Thoracic aorta (tissue), 2 donors: ENCODE results near the gene GPR153. TPM values are rescaled to one million over a fixed set of nuclear protein-coding genes. Genes with fewer than 3 reads are reported as not detected.

Experiments
- ATAC-seq: fragments of 150-250 bp; one replicate; pipeline ENCODE4 v1.8.0; 2017; ENCODE audit warnings: low read depth; ENCODE audit not compliant: insufficient number of reproducible peaks, low FRiP score
- DNase-seq: peaks from one replicate; pipeline ENCODE4 v3.0.0-alpha.2; 2020; ENCODE audit warnings: low spot score
- H3K27ac ChIP-seq, 2 donors: fragments of 200-600 bp; sonication (generic); 1 replicate in 1 of 2; 2 replicates in 1 of 2; pipeline ENCODE4 v1.5.1; 2016; ENCODE audit warnings: mild to moderate bottlenecking in 2 of 2, moderate library complexity in 2 of 2
- H3K27me3 ChIP-seq: fragments of 200-600 bp; sonication (generic); replicated peaks from 2 replicates; pipeline ENCODE4 v1.6.0; 2016; ENCODE audit warnings: mild to moderate bottlenecking; ENCODE audit not compliant: insufficient read depth
- H3K36me3 ChIP-seq: fragments of 200-600 bp; sonication (generic); one replicate; pipeline ENCODE4 v1.5.1; 2016
- H3K4me1 ChIP-seq, 2 donors: fragments of 200-600 bp; sonication (generic); 1 replicate in 1 of 2; 2 replicates in 1 of 2; pipeline versions ENCODE4 v1.5.1 to v1.6.0; 2016; ENCODE audit warnings: low read depth in 2 of 2, mild to moderate bottlenecking in 1 of 2; ENCODE audit not compliant: control insufficient read depth in 1 of 2
- H3K4me3 ChIP-seq: fragments of 200-600 bp; sonication (generic); 2 replicates; pipeline ENCODE4 v1.5.1; 2016; ENCODE audit warnings: mild to moderate bottlenecking
- H3K9me3 ChIP-seq: fragments of 200-600 bp; sonication (generic); 2 replicates; pipeline ENCODE4 v1.5.1; 2016
- CTCF ChIP-seq: fragments of 200-600 bp; sonication (generic); IDR thresholded peaks from one replicate; pipeline ENCODE4 v1.5.1; 2019; ENCODE audit warnings: antibody characterized with exemption
- total RNA-seq, 2 donors: library from RNA; depleted of rRNA; stranded (reverse); fragments of >200 nt; gene quantifications; one replicate each; pipeline versions ENCODE4 v1.1.0 to v1.2.3, GENCODE V29; 2016

Gene GPR153
- total RNA-seq, 2 donors from 2014 or later, result 4.6 to 4.7 TPM

DNA sequence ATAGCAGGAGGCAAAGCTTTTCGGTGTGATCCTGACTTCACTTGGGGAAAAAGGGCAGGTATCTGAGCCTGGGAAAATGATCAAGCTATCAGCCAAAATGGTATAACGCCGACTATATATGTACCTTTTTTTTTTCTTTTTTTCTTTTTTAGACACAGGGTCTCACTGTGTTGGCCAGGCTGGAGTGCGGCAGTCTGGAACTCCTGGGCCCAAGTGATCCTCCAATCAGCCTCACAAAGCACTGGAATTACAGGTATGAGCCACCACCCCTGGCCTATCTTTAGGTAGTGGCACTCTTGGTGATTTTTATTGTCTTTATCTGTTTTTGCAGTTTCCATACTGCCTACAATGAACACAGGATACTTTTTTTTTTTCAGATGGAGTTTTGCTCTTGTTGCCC lies 23.8 kb downstream of the GPR153 start:
- Histone ChIP-seq H3K27ac (no peak overlapping the region), H3K4me1 (peaks cover 9 to 19% of the 10 kb centered on the region in 2 donors), H3K27me3 (peaks cover 19% of the 10 kb centered on the region), H3K36me3 (no peaks in the 10 kb centered on the region), H3K9me3 (no peaks in the 10 kb centered on the region), H3K4me3 (no peak overlapping the region)
- TF ChIP-seq CTCF, result no peak
- DNase-seq (no peak), ATAC-seq (no peak)

GRCh38 chr1:6235296-6235677 lies 25.6 kb downstream of the GPR153 start:
- H3K27me3 ChIP-seq, result peaks cover 7% of the 10 kb centered on the region
- H3K36me3 ChIP-seq, result peaks cover 7% of the 10 kb centered on the region
- DNase-seq, result no peak
- ATAC-seq, result no peak
- H3K4me3 ChIP-seq, result peak overlapping the region; percentile 85
- peaks cover 9 to 12% of the 10 kb centered on the region in 2 donors for H3K4me1 ChIP-seq
- TF ChIP-seq CTCF, result no peak
- no peaks in the 10 kb centered on the region for H3K9me3 ChIP-seq
- no peak overlapping the region for H3K27ac ChIP-seq

- DNase-seq (no peak), ATAC-seq (no peak)
- Histone ChIP-seq H3K27me3 (peaks cover under 1% of the 10 kb centered on the region), H3K9me3 (no peaks in the 10 kb centered on the region), H3K4me3 (peak overlapping the region; percentile 85), H3K4me1 (peaks cover 9 to 12% of the 10 kb centered on the region in 2 donors), H3K27ac (no peak overlapping the region), H3K36me3 (peaks cover 12% of the 10 kb centered on the region)
- no peak for TF ChIP-seq CTCF
These were observed 26.2 kb downstream of the GPR153 start for GRCh38 chr1:6234502-6235295.

GRCh38 chr1:6233376-6233775 lies 27.5 kb downstream of the GPR153 start:
- peaks cover 17% of the 10 kb centered on the region for H3K36me3 ChIP-seq
- DNase-seq (no peak), ATAC-seq (no peak)
- no peak overlapping the region for H3K4me3 ChIP-seq
- no peak overlapping the region for H3K27ac ChIP-seq
- H3K4me1 ChIP-seq, result peaks cover 9 to 12% of the 10 kb centered on the region in 2 donors
- H3K9me3 ChIP-seq, result no peaks in the 10 kb centered on the region
- no peaks in the 10 kb centered on the region for H3K27me3 ChIP-seq
- no peak for TF ChIP-seq CTCF

GRCh38 chr1:6225651-6226050 lies 35.2 kb downstream of the GPR153 start:
- H3K4me3 ChIP-seq, result no peak overlapping the region
- no peaks in the 10 kb centered on the region for H3K4me1 ChIP-seq
- H3K36me3 ChIP-seq, result peaks cover 56% of the 10 kb centered on the region
- no peaks in the 10 kb centered on the region for H3K27me3 ChIP-seq
- H3K9me3 ChIP-seq, result no peaks in the 10 kb centered on the region
- TF ChIP-seq CTCF, result no peak
- no peak for ATAC-seq
- H3K27ac ChIP-seq, result no peak overlapping the region
- DNase-seq, result no peak
